T-cell (primary cell): ENCODE measurements around the gene CERS1. TPM values are rescaled to one million over a fixed set of nuclear protein-coding genes. Genes with fewer than 3 reads are reported as not detected.

Experiments used
- ATAC-seq, 4 experiments: fragments of 200-7000 bp in 3 of 4; fragments of 150-1000 bp in 1 of 4; cut with Tn5 transposase; replicated peaks in 1 of 4; 1 replicate in 3 of 4; 2 replicates in 1 of 4; pipeline ENCODE4 v1.10.0; 2021; ENCODE audit warnings: moderate library complexity in 3 of 4, mild to moderate bottlenecking in 2 of 4, moderate number of reproducible peaks in 1 of 4
- CTCF ChIA-PET, 2 donors: fragments of 300-600 bp; sonication (Branson Sonifier 250); formaldehyde crosslinking; loops; one replicate each; lab custom pipeline; 2022; ENCODE audit warnings: antibody characterized with exemption in 2 of 2; lab: Charles Lee
- POLR2A ChIA-PET, 2 donors: fragments of 300-600 bp; sonication (Branson Sonifier 250); formaldehyde crosslinking; loops; one replicate each; lab custom pipeline; 2022; ENCODE audit warnings: antibody characterized with exemption in 2 of 2; lab: Charles Lee
- DNase-seq, 35 experiments: peaks; one replicate each; pipeline versions ENCODE4 v3.0.0 to v3.0.0-alpha.2; 2013 to 2023
- H3K27ac ChIP-seq: one replicate; pipeline ENCODE4 v1.5.1; 2013; ENCODE audit warnings: low read length
- H3K27me3 ChIP-seq, 2 experiments: replicated peaks in 1 of 2; 1 replicate in 1 of 2; 2 replicates in 1 of 2; pipeline versions ENCODE4 v1.6.1 to v1.7.0; 2013; ENCODE audit warnings: low read length in 1 of 2, mixed read lengths in 1 of 2; ENCODE audit not compliant: control insufficient read depth in 2 of 2, insufficient read depth in 2 of 2; ENCODE audit errors: extremely low read depth in 1 of 2
- H3K36me3 ChIP-seq, 2 donors: 1 replicate in 1 of 2; 2 replicates in 1 of 2; pipeline versions ENCODE4 v1.6.1 to v1.7.0; 2013; ENCODE audit warnings: low read length in 1 of 2; ENCODE audit not compliant: control insufficient read depth in 2 of 2, insufficient read depth in 1 of 2; ENCODE audit errors: extremely low read depth in 1 of 2
- H3K4me1 ChIP-seq, 2 experiments: 1 replicate in 1 of 2; 2 replicates in 1 of 2; pipeline versions ENCODE4 v1.6.1 to v1.7.0; 2013; ENCODE audit warnings: low read length in 2 of 2, mixed read lengths in 1 of 2; ENCODE audit not compliant: insufficient read depth in 2 of 2, control insufficient read depth in 1 of 2; ENCODE audit errors: extremely low read depth in 1 of 2
- H3K4me3 ChIP-seq, 2 donors: 1 replicate in 1 of 2; 2 replicates in 1 of 2; pipeline versions ENCODE4 v1.5.1 to v1.7.0; 2013; ENCODE audit warnings: mild to moderate bottlenecking in 2 of 2, low read length in 1 of 2, moderate library complexity in 1 of 2; ENCODE audit not compliant: control insufficient read depth in 1 of 2; ENCODE audit errors: extremely low read depth in 1 of 2
- H3K9me3 ChIP-seq: 2 replicates; pipeline ENCODE4 v1.7.0; 2013
- H3K27ac Mint-ChIP-seq, 2 donors: one replicate each; pipeline ENCODE4 v1.8.0; 2020 to 2021; ENCODE audit warnings: mild to moderate bottlenecking in 2 of 2, mixed read lengths in 2 of 2
- H3K27me3 Mint-ChIP-seq, 2 donors: one replicate each; pipeline ENCODE4 v1.8.0; 2021 to 2022; ENCODE audit warnings: mixed read lengths in 2 of 2
- H3K36me3 Mint-ChIP-seq: one replicate; pipeline ENCODE4 v1.8.0; 2021; ENCODE audit warnings: mixed read lengths
- H3K4me1 Mint-ChIP-seq, 3 donors: one replicate each; pipeline ENCODE4 v1.8.0; 2020 to 2022; ENCODE audit warnings: mixed read lengths in 3 of 3, mild to moderate bottlenecking in 1 of 3
- H3K4me3 Mint-ChIP-seq, 3 donors: one replicate each; pipeline ENCODE4 v1.8.0; 2020 to 2022; ENCODE audit warnings: mild to moderate bottlenecking in 3 of 3, mixed read lengths in 3 of 3, moderate library complexity in 3 of 3
- H3K9me3 Mint-ChIP-seq, 3 donors: one replicate each; pipeline ENCODE4 v1.8.0; 2020 to 2022; ENCODE audit warnings: mixed read lengths in 3 of 3
- WGBS: methylation state at CpG from one replicate; pipeline ENCODE4 v1.1.5; 2013; ENCODE audit warnings: missing lambda C conversion rate; ENCODE audit not compliant: insufficient coverage; 5-methylcytosine and 5-hydroxymethylcytosine counted together
- total RNA-seq, 35 experiments: library from RNA in 6 of 35; stranded (reverse) in 6 of 35; fragments of 120-200 nt in 1 of 35; gene quantifications; one replicate each; pipeline versions ENCODE4 v1.2.1 to v1.2.4 and lab custom pipeline; 2013 to 2026

CERS1 gene
- total RNA-seq, 5 donors from 2014 or later (not counting 1 experiment from before 2014, with no cell fraction given): 0.20 TPM; not detected in 3

- H3K27ac ChIP-seq: no peak overlapping the region
- peaks cover 0 to 53% of the 10 kb centered on the region in 2 experiments for H3K27me3 ChIP-seq
- H3K9me3 Mint-ChIP-seq: no peaks in the 10 kb centered on the region
- peak overlapping the region in 2 of 3 donors; percentile 9 to 29 for H3K4me3 Mint-ChIP-seq
- ATAC-seq (no peak), DNase-seq (no peak)
- no peaks in the 10 kb centered on the region for H3K36me3 Mint-ChIP-seq
- POLR2A ChIA-PET: no interaction called here
- WGBS: 2% methylated on average over 72 of the region's 72 CpGs
- H3K4me3 ChIP-seq: peak overlapping the region in 1 of 2 donors; percentile 30
- peaks cover 20 to 38% of the 10 kb centered on the region in 2 donors for H3K27me3 Mint-ChIP-seq
- H3K36me3 ChIP-seq: peaks cover 4 to 15% of the 10 kb centered on the region in 2 donors
- peaks cover 5 to 14% (median 12%) of the 10 kb centered on the region in 3 donors for H3K4me1 Mint-ChIP-seq
- no peaks in the 10 kb centered on the region for H3K9me3 ChIP-seq
- no peak overlapping the region for H3K27ac Mint-ChIP-seq
- CTCF ChIA-PET: no interaction called here
- peaks cover 0 to 14% of the 10 kb centered on the region in 2 experiments for H3K4me1 ChIP-seq
Measured at GRCh38 chr19:18895038-18895823, 727 bp downstream of the CERS1 start.

GRCh38 chr19:18894254-18895037 is 1.5 kb downstream of the CERS1 start:
- no peak for DNase-seq
- Mint-ChIP-seq H3K9me3 (no peaks in the 10 kb centered on the region), H3K27ac (no peak overlapping the region), H3K36me3 (no peaks in the 10 kb centered on the region), H3K27me3 (peaks cover 27 to 42% of the 10 kb centered on the region in 2 donors), H3K4me3 (peak overlapping the region in 1 of 3 donors; percentile 29), H3K4me1 (peaks cover 5 to 14% (median 12%) of the 10 kb centered on the region in 3 donors)
- peaks cover 0 to 7% of the 10 kb centered on the region in 2 donors for H3K36me3 ChIP-seq
- no peak overlapping the region for H3K27ac ChIP-seq
- no peak overlapping the region for H3K4me3 ChIP-seq
- ATAC-seq: no peak
- CTCF ChIA-PET: no interaction called here
- H3K4me1 ChIP-seq: peaks cover 0 to 14% of the 10 kb centered on the region in 2 experiments
- POLR2A ChIA-PET: no interaction called here
- 17% methylated on average over 18 of the region's 28 CpGs for WGBS
- peaks cover 0 to 52% of the 10 kb centered on the region in 2 experiments for H3K27me3 ChIP-seq
- H3K9me3 ChIP-seq: no peaks in the 10 kb centered on the region

- Mint-ChIP-seq H3K27me3 (peaks cover 27 to 42% of the 10 kb centered on the region in 2 donors), H3K36me3 (no peaks in the 10 kb centered on the region), H3K27ac (no peak overlapping the region), H3K4me3 (no peak overlapping the region), H3K4me1 (peaks cover 5 to 14% (median 12%) of the 10 kb centered on the region in 3 donors), H3K9me3 (no peaks in the 10 kb centered on the region)
- peaks cover 0 to under 1% of the 10 kb centered on the region in 2 donors for H3K36me3 ChIP-seq
- H3K9me3 ChIP-seq: no peaks in the 10 kb centered on the region
- DNase-seq (no peak), ATAC-seq (no peak)
- WGBS: 63% methylated on average over 7 of the region's 18 CpGs
- no peak overlapping the region for H3K4me3 ChIP-seq
- ChIA-PET CTCF (no interaction called here), POLR2A (no interaction called here)
- peaks cover 0 to 14% of the 10 kb centered on the region in 2 experiments for H3K4me1 ChIP-seq
- H3K27ac ChIP-seq: no peak overlapping the region
- peaks cover 0 to 48% of the 10 kb centered on the region in 2 experiments for H3K27me3 ChIP-seq
Measured at GRCh38 chr19:18893587-18894253, 2.2 kb downstream of the CERS1 start.

GRCh38 chr19:18889949-18890745 is 5.8 kb downstream of the CERS1 start:
- no peak overlapping the region for H3K27ac ChIP-seq
- no peak for DNase-seq
- peaks cover 0 to 6% of the 10 kb centered on the region in 2 experiments for H3K4me1 ChIP-seq
- H3K4me3 ChIP-seq: no peak overlapping the region
- CTCF ChIA-PET: interaction anchor here in 1 of 2 donors (0.6 kb wide), 1 partner anchor 30 kb away, joined by 3 read pairs; no protein-coding TSS in a partner anchor
- Mint-ChIP-seq H3K9me3 (no peaks in the 10 kb centered on the region), H3K27ac (no peak overlapping the region), H3K36me3 (no peaks in the 10 kb centered on the region), H3K4me1 (no peaks in the 10 kb centered on the region), H3K27me3 (peaks cover 20 to 29% of the 10 kb centered on the region in 2 donors), H3K4me3 (no peak overlapping the region)
- H3K27me3 ChIP-seq: peaks cover 0 to 39% of the 10 kb centered on the region in 2 experiments
- POLR2A ChIA-PET: interaction anchor here in 1 of 2 donors (0.6 kb wide), 1 partner anchor 999 kb away, joined by 3 read pairs; no protein-coding TSS in a partner anchor
- H3K36me3 ChIP-seq: no peaks in the 10 kb centered on the region
- 82% methylated on average over 6 of the region's 10 CpGs for WGBS
- no peaks in the 10 kb centered on the region for H3K9me3 ChIP-seq
- ATAC-seq: no peak

- WGBS: 70% methylated on average over 2 of the region's 4 CpGs
- Histone ChIP-seq H3K27me3 (peaks cover 0 to 20% of the 10 kb centered on the region in 2 experiments), H3K27ac (no peak overlapping the region), H3K4me3 (no peak overlapping the region), H3K4me1 (peaks cover 0 to 4% of the 10 kb centered on the region in 2 experiments), H3K36me3 (no peaks in the 10 kb centered on the region), H3K9me3 (no peaks in the 10 kb centered on the region)
- Mint-ChIP-seq H3K4me3 (no peak overlapping the region), H3K4me1 (no peaks in the 10 kb centered on the region), H3K36me3 (no peaks in the 10 kb centered on the region), H3K27me3 (peaks cover 9 to 12% of the 10 kb centered on the region in 2 donors), H3K9me3 (no peaks in the 10 kb centered on the region), H3K27ac (no peak overlapping the region)
- ChIA-PET CTCF (no interaction called here), POLR2A (no interaction called here)
- no peak for DNase-seq
- no peak for ATAC-seq
Measured at GRCh38 chr19:18886972-18887371, 9.0 kb downstream of the CERS1 start.
